H54 (cell line): Measurements from ENCODE around the gene CERS6.

Experiments
- DNase-seq: peaks from one replicate; pipeline ENCODE4 v3.0.0; 2011; ENCODE audit warnings: low spot score, mixed read lengths; ENCODE audit not compliant: insufficient read length
- FAIRE-seq: peaks from 3 replicates; lab custom pipeline; 2011; peaks lifted over from hg19 to GRCh38; lab: Jason Lieb, UNC
- POLR2A ChIP-seq: IDR thresholded peaks from 2 replicates; pipeline ENCODE4 v1.6.1; 2011; ENCODE audit warnings: low read depth, mild to moderate bottlenecking, low read length

Gene CERS6

GRCh38 chr2:168706806-168707205 lies 250.7 kb downstream of the CERS6 start:
- FAIRE-seq (no peak), DNase-seq (no peak)

GRCh38 chr2:168708080-168708479 lies 252.0 kb downstream of the CERS6 start:
- no peak for FAIRE-seq
- DNase-seq = no peak
- no peak for TF ChIP-seq POLR2A

More at GRCh38 chr2:168706806-168707205, 250.7 kb downstream of the CERS6 start:
- TF ChIP-seq POLR2A = no peak

- FAIRE-seq (no peak), DNase-seq (no peak)
- no peak for TF ChIP-seq POLR2A
Measured at GRCh38 chr2:168710754-168711467, 254.8 kb downstream of the CERS6 start.

GRCh38 chr2:168712053-168712452 lies 256.0 kb downstream of the CERS6 start:
- FAIRE-seq (no peak), DNase-seq (no peak)
- no peak for TF ChIP-seq POLR2A

GRCh38 chr2:168713325-168713724 lies 257.3 kb downstream of the CERS6 start:
- DNase-seq = no peak
- no peak for FAIRE-seq
- no peak for TF ChIP-seq POLR2A

GRCh38 chr2:168715849-168716248 lies 259.8 kb downstream of the CERS6 start:
- DNase-seq = no peak
- TF ChIP-seq POLR2A = no peak
- FAIRE-seq = no peak

- FAIRE-seq (no peak), DNase-seq (no peak)
- no peak for TF ChIP-seq POLR2A
Measured at GRCh38 chr2:168716839-168717238, 260.8 kb downstream of the CERS6 start.

- no peak for FAIRE-seq
- DNase-seq = no peak
- no peak for TF ChIP-seq POLR2A
Measured at GRCh38 chr2:168717790-168718502, 261.9 kb downstream of the CERS6 start.

GRCh38 chr2:168718622-168719021 lies 262.6 kb downstream of the CERS6 start:
- no peak for FAIRE-seq
- no peak for TF ChIP-seq POLR2A
- DNase-seq = no peak

- no peak for DNase-seq
- TF ChIP-seq POLR2A = no peak
- FAIRE-seq = peak; percentile 23
Measured at GRCh38 chr2:168719446-168719845, 263.4 kb downstream of the CERS6 start.

- TF ChIP-seq POLR2A = no peak
- DNase-seq (no peak), FAIRE-seq (peak; percentile 33)
Measured at GRCh38 chr2:168722592-168722991, 266.5 kb downstream of the CERS6 start.

GRCh38 chr2:168723275-168723899 lies 267.3 kb downstream of the CERS6 start:
- FAIRE-seq = no peak
- no peak for TF ChIP-seq POLR2A
- no peak for DNase-seq

- FAIRE-seq (no peak), DNase-seq (no peak)
- TF ChIP-seq POLR2A = no peak
Measured at GRCh38 chr2:168726375-168726774, 270.3 kb downstream of the CERS6 start.

GRCh38 chr2:168727904-168728470 lies 271.9 kb downstream of the CERS6 start:
- TF ChIP-seq POLR2A = no peak
- DNase-seq = no peak
- FAIRE-seq = no peak

- DNase-seq = no peak
- FAIRE-seq = no peak
- TF ChIP-seq POLR2A = no peak
Measured at GRCh38 chr2:168729455-168729854, 273.4 kb downstream of the CERS6 start.
